Endodermal cell (in vitro differentiated cells): ENCODE results near the gene RNF220. TPM values are rescaled to one million over a fixed set of nuclear protein-coding genes. Genes with fewer than 3 reads are reported as not detected.

Experiments used
- DNase-seq: peaks from one replicate; pipeline ENCODE4 v3.0.0-alpha.2; 2017
- H3K27ac ChIP-seq: 2 replicates; pipeline ENCODE4 v1.5.1; 2013; ENCODE audit warnings: mild to moderate bottlenecking, low read depth, low read length, moderate library complexity
- H3K27me3 ChIP-seq: 2 replicates; pipeline ENCODE4 v1.6.1; 2013; ENCODE audit warnings: mild to moderate bottlenecking, low read length, moderate library complexity; ENCODE audit not compliant: insufficient read depth, control insufficient read depth, poor library complexity, severe bottlenecking
- H3K36me3 ChIP-seq: 2 replicates; pipeline ENCODE4 v1.7.0; 2013; ENCODE audit warnings: mild to moderate bottlenecking, low read length, moderate library complexity; ENCODE audit not compliant: control insufficient read depth, insufficient read depth
- H3K4me1 ChIP-seq: one replicate; pipeline ENCODE4 v1.7.0; 2013; ENCODE audit warnings: low read length; ENCODE audit not compliant: control insufficient read depth, insufficient read depth
- H3K4me3 ChIP-seq: 2 replicates; pipeline ENCODE4 v1.5.1; 2013; ENCODE audit warnings: mild to moderate bottlenecking, low read length, moderate library complexity
- H3K9ac ChIP-seq: 2 replicates; pipeline ENCODE4 v1.6.1; 2013; ENCODE audit warnings: mild to moderate bottlenecking, low read length, moderate library complexity; ENCODE audit not compliant: poor library complexity, severe bottlenecking; ENCODE audit errors: extremely low read depth
- H3K9me3 ChIP-seq: 2 replicates; pipeline ENCODE4 v1.6.1; 2013; ENCODE audit warnings: mild to moderate bottlenecking, low read length, moderate library complexity; ENCODE audit not compliant: control insufficient read depth
- H3K27ac Mint-ChIP-seq: 2 replicates; pipeline ENCODE4 v1.8.0; 2020; ENCODE audit warnings: mixed read lengths
- H3K27me3 Mint-ChIP-seq: 2 replicates; pipeline ENCODE4 v1.8.0; 2021; ENCODE audit warnings: mild to moderate bottlenecking, mixed read lengths; ENCODE audit not compliant: insufficient read depth
- H3K36me3 Mint-ChIP-seq: 2 replicates; pipeline ENCODE4 v1.8.0; 2020; ENCODE audit warnings: low read depth, mixed read lengths
- H3K4me1 Mint-ChIP-seq: 2 replicates; pipeline ENCODE4 v1.8.0; 2020; ENCODE audit warnings: mixed read lengths
- H3K4me3 Mint-ChIP-seq: 2 replicates; pipeline ENCODE4 v1.8.0; 2020; ENCODE audit warnings: mild to moderate bottlenecking, moderate library complexity, mixed read lengths
- H3K9me3 Mint-ChIP-seq: 2 replicates; pipeline ENCODE4 v1.8.0; 2020; ENCODE audit warnings: mild to moderate bottlenecking, mixed read lengths
- CTCF ChIP-seq: fragments of 200-600 bp; sonication (generic); conservative IDR thresholded peaks from 2 replicates; pipeline ENCODE4 v1.5.0; 2021; ENCODE audit warnings: antibody characterized with exemption, mild to moderate bottlenecking
- WGBS, 2 experiments: methylation state at CpG; one replicate each; pipeline versions ENCODE4 v1.1.5 to v1.1.7; 2013; ENCODE audit warnings: missing lambda C conversion rate in 2 of 2, mixed read lengths in 1 of 2; ENCODE audit not compliant: insufficient coverage in 1 of 2, insufficient read length in 1 of 2; 5-methylcytosine and 5-hydroxymethylcytosine counted together
- total RNA-seq, 2 donors: library from RNA; stranded (reverse); fragmentation: NEBNext Ultra II Directional in 1 of 2; extraction: Animal tissue kit (Norgen Biotek cat#: 25700) in 1 of 2; gene quantifications; 2 replicates in 1 of 2; 3 replicates in 1 of 2; pipeline ENCODE4 v1.2.1, GENCODE V29; 2021

RNF220 gene
- total RNA-seq, 2 donors from 2014 or later, result 94.6 to 95.5 TPM

GRCh38 chr1:44679468-44679867, 274.4 kb downstream of the RNF220 start:
- Histone ChIP-seq H3K9ac (no peak overlapping the region), H3K4me1 (no peaks in the 10 kb centered on the region), H3K4me3 (no peak overlapping the region), H3K27ac (no peak overlapping the region), H3K36me3 (no peaks in the 10 kb centered on the region), H3K9me3 (no peaks in the 10 kb centered on the region), H3K27me3 (no peaks in the 10 kb centered on the region)
- peaks cover 17% of the 10 kb centered on the region for H3K4me1 Mint-ChIP-seq
- no peaks in the 10 kb centered on the region for H3K27me3 Mint-ChIP-seq
- H3K36me3 Mint-ChIP-seq, result peaks cover 15% of the 10 kb centered on the region
- TF ChIP-seq CTCF, result no peak
- DNase-seq, result no peak
- peaks cover 2% of the 10 kb centered on the region for H3K9me3 Mint-ChIP-seq
- 92 to 100% methylated on average over 2 to 5 of the region's 5 CpGs for WGBS, 2 experiments
- H3K4me3 Mint-ChIP-seq, result no peak overlapping the region
- H3K27ac Mint-ChIP-seq, result no peak overlapping the region

- H3K9ac ChIP-seq, result no peak overlapping the region
- no peaks in the 10 kb centered on the region for H3K4me1 ChIP-seq
- no peaks in the 10 kb centered on the region for H3K36me3 ChIP-seq
- Mint-ChIP-seq H3K36me3 (peaks cover 15% of the 10 kb centered on the region), H3K4me3 (no peak overlapping the region), H3K27me3 (no peaks in the 10 kb centered on the region), H3K9me3 (peaks cover 2% of the 10 kb centered on the region), H3K27ac (peak overlapping the region; percentile 53), H3K4me1 (peaks cover 13% of the 10 kb centered on the region)
- no peak for DNase-seq
- H3K27me3 ChIP-seq, result no peaks in the 10 kb centered on the region
- TF ChIP-seq CTCF, result no peak
- H3K27ac ChIP-seq, result no peak overlapping the region
- 87 to 98% methylated on average over 9 to 13 of the region's 14 CpGs for WGBS, 2 experiments
- no peaks in the 10 kb centered on the region for H3K9me3 ChIP-seq
- H3K4me3 ChIP-seq, result no peak overlapping the region
Measured at GRCh38 chr1:44681905-44682882, 277.1 kb downstream of the RNF220 start.

- H3K27me3 Mint-ChIP-seq, result no peaks in the 10 kb centered on the region
- no peaks in the 10 kb centered on the region for H3K27me3 ChIP-seq
Measured at GRCh38 chr1:44682883-44683265, 277.8 kb downstream of the RNF220 start.

More at GRCh38 chr1:44682883-44683265, 277.8 kb downstream of the RNF220 start:
- no peak for DNase-seq
- Histone ChIP-seq H3K9ac (no peak overlapping the region), H3K36me3 (no peaks in the 10 kb centered on the region), H3K9me3 (no peaks in the 10 kb centered on the region), H3K4me3 (no peak overlapping the region), H3K4me1 (no peaks in the 10 kb centered on the region), H3K27ac (no peak overlapping the region)
- Mint-ChIP-seq H3K27ac (no peak overlapping the region), H3K9me3 (peaks cover 2% of the 10 kb centered on the region), H3K4me1 (peaks cover 13% of the 10 kb centered on the region), H3K4me3 (no peak overlapping the region), H3K36me3 (peaks cover 15% of the 10 kb centered on the region)
- no peak for TF ChIP-seq CTCF
- WGBS, 2 experiments, result 90 to 96% methylated on average over 3 of the region's 3 CpGs
